Left ventricle myocardium inferior (tissue), 1 donor: Measurements from ENCODE around the gene INPP4B. TPM values are rescaled to one million over a fixed set of nuclear protein-coding genes. Genes with fewer than 3 reads are reported as not detected.

Experiments
- DNase-seq: peaks from one replicate; pipeline ENCODE4 v3.0.0-alpha.2; 2020
- H3K27ac ChIP-seq: fragments of 200-600 bp; replicated peaks from 2 replicates; pipeline ENCODE4 v1.8.0; 2021
- H3K27me3 ChIP-seq: fragments of 200-600 bp; 2 replicates; pipeline ENCODE4 v1.8.0; 2021; ENCODE audit warnings: low read depth
- H3K36me3 ChIP-seq: fragments of 200-600 bp; 2 replicates; pipeline ENCODE4 v1.8.0; 2021
- H3K4me1 ChIP-seq: fragments of 200-600 bp; 2 replicates; pipeline ENCODE4 v1.8.0; 2021
- H3K4me3 ChIP-seq: fragments of 200-600 bp; 2 replicates; pipeline ENCODE4 v1.8.0; 2021; ENCODE audit warnings: mild to moderate bottlenecking, moderate library complexity
- H3K9me3 ChIP-seq: fragments of 200-600 bp; replicated peaks from 2 replicates; pipeline ENCODE4 v1.8.0; 2021
- intact Hi-C: fragments of 100-400 bp; cut with micrococcal nuclease; formaldehyde crosslinking; loops from one replicate; pipeline ENCODE4 v1.11.0; 2022
- total RNA-seq: library from RNA; stranded (reverse); fragmentation: NEBNext Ultra II Directional; extraction: Animal tissue kit (Norgen Biotek cat#: 25700); gene quantifications from one replicate; pipeline ENCODE4 v1.2.1, GENCODE V29; 2021
- TF ChIP-seq, protein P1 (sequence below): fragments of 200-600 bp; IDR thresholded peaks from 2 replicates; pipeline ENCODE4 v1.8.0; 2021; ENCODE audit warnings: antibody characterized with exemption, mild to moderate bottlenecking, borderline replicate concordance
- donor health status: DM: no; HTN: yes; CAD: no; lungs with severe emphysema.

The INPP4B gene
- total RNA-seq, 1 donor from 2014 or later = 61.1 TPM

- Histone ChIP-seq H3K9me3 (no peaks in the 10 kb centered on the region), H3K4me1 (peaks cover 7% of the 10 kb centered on the region), H3K36me3 (no peaks in the 10 kb centered on the region), H3K27me3 (no peaks in the 10 kb centered on the region), H3K4me3 (no peak overlapping the region), H3K27ac (no peak overlapping the region)
- intact Hi-C loops = no loop called here
- TF ChIP-seq, protein P1, sequence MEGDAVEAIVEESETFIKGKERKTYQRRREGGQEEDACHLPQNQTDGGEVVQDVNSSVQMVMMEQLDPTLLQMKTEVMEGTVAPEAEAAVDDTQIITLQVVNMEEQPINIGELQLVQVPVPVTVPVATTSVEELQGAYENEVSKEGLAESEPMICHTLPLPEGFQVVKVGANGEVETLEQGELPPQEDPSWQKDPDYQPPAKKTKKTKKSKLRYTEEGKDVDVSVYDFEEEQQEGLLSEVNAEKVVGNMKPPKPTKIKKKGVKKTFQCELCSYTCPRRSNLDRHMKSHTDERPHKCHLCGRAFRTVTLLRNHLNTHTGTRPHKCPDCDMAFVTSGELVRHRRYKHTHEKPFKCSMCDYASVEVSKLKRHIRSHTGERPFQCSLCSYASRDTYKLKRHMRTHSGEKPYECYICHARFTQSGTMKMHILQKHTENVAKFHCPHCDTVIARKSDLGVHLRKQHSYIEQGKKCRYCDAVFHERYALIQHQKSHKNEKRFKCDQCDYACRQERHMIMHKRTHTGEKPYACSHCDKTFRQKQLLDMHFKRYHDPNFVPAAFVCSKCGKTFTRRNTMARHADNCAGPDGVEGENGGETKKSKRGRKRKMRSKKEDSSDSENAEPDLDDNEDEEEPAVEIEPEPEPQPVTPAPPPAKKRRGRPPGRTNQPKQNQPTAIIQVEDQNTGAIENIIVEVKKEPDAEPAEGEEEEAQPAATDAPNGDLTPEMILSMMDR = no peak
- no peak for DNase-seq
These were observed 757.2 kb downstream of the INPP4B start for GRCh38 chr4:142088906-142089305.

DNA sequence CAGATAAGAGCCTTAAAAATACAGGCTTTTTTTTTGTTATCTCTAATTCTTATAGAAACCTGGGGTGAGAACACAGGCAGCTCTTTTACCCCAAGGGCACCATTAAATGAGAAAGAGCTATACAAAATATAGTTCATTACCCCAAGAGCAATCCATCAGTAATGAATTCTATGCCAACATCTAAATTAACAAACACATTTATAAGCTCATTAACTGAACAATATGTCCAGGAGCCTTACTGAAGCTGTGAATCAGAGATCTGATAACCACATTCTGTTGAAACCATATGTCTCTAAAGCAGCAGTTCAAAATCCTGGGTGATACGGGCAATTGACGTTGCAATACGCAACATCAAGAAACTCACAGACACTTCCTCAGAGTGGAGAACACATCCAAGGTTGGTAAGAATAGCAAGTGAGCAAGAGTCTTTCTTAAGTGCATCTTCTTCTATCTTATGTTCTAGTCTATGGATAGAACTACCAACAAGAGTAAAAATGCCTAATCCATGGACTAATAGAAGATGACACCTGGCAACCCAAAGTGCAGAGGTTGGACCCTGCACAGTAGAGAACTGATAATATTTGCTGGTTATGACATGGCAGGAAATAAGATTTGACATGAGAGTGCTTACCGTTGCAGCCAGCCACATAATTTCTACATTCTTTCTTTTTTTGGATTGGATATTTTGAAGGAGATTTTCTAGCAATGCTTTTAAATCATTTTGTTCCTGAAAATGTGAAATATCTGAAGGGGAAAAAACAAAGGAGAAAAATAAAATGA is 760.4 kb downstream of the INPP4B start:
- no peak overlapping the region for H3K4me3 ChIP-seq
- intact Hi-C loops = no loop called here
- DNase-seq = no peak
- H3K9me3 ChIP-seq = no peaks in the 10 kb centered on the region
- H3K36me3 ChIP-seq = no peaks in the 10 kb centered on the region
- no peaks in the 10 kb centered on the region for H3K27me3 ChIP-seq
- H3K4me1 ChIP-seq = no peaks in the 10 kb centered on the region
- no peak overlapping the region for H3K27ac ChIP-seq
- TF ChIP-seq, protein P1 = no peak

- Histone ChIP-seq H3K27me3 (no peaks in the 10 kb centered on the region), H3K4me1 (no peaks in the 10 kb centered on the region), H3K27ac (no peak overlapping the region), H3K9me3 (no peaks in the 10 kb centered on the region), H3K36me3 (no peaks in the 10 kb centered on the region), H3K4me3 (no peak overlapping the region)
- TF ChIP-seq, protein P1 = no peak
- no peak for DNase-seq
- intact Hi-C loops = no loop called here
These were observed 762.8 kb downstream of the INPP4B start for GRCh38 chr4:142083264-142083663.

DNA sequence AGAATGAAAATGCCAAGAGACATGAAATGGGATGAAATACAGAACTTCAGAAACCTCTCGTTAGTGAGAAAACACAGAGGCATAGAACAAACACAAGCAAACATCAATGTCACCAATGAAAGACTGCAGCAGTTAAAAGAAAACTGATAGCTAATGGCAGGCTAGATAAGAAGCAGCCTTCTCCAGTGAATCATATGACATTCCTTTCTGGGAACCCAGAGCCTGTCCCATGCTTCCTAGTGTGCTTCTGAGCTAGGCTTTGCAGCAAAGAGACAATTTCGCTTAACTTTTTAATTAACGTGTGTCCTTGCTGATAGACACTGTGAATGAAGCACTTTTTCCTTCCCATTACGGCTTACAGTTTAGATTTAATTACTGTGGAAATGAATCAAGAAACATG is 765.1 kb downstream of the INPP4B start:
- intact Hi-C loops = no loop called here
- no peaks in the 10 kb centered on the region for H3K27me3 ChIP-seq
- DNase-seq = no peak
- peak overlapping the region; percentile 26 for H3K4me3 ChIP-seq
- no peaks in the 10 kb centered on the region for H3K9me3 ChIP-seq
- TF ChIP-seq, protein P1 = no peak
- H3K36me3 ChIP-seq = no peaks in the 10 kb centered on the region
- no peaks in the 10 kb centered on the region for H3K4me1 ChIP-seq
- peak overlapping the region; percentile 26 for H3K27ac ChIP-seq

DNA sequence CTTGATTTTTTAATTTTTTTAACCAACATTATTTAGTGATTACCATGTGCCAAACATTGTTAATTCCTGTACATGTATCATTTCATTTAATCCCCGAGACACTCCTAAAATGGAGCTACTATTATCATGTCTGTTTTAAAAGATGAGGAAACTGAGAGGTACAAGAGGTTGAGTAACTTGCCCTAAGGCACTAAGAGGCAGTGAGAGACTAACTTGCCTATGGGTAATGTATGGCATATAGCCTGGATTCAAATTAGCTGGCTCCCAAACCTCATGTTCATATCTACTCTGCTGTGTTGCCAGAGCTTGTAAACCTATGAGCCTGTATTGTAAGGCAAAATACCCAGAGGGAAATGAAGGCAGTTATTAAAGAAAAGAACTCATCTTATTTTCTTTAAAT is 766.1 kb downstream of the INPP4B start:
- intact Hi-C loops = no loop called here
- Histone ChIP-seq H3K4me3 (no peak overlapping the region), H3K36me3 (no peaks in the 10 kb centered on the region), H3K27me3 (no peaks in the 10 kb centered on the region), H3K4me1 (no peaks in the 10 kb centered on the region), H3K27ac (no peak overlapping the region), H3K9me3 (no peaks in the 10 kb centered on the region)
- TF ChIP-seq, protein P1 = no peak
- DNase-seq = no peak
